GM19023 (cell line): ENCODE data around the gene NUTM2E.
"Not testable (repeated sequence)": the region's sequence is repeated elsewhere in the genome, so short reads cannot be mapped to it uniquely, and the experiment has no call there.

ENCODE experiments used
- ATAC-seq: cut with Tn5 transposase; IDR thresholded peaks from one replicate; pipeline ENCODE4 v1.9.1; 2021; ENCODE audit warnings: mild to moderate bottlenecking, moderate library complexity; ENCODE audit not compliant: unreplicated experiment

NUTM2E gene, protein sequence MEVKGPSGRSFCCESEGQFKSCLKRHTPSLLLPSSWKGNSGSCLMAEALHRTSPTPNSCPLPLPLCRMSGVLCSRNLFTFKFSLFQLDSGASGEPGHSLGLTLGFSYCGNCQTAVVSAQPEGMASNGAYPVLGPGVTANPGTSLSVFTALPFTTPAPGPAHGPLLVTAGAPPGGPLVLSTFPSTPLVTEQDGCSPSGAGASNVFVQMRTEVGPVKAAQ (N-terminal part only)

GRCh38 chr10:79826496-79827215 is at the start of gene NUTM2E:
Gene NUTM2E, plus strand, starts transcription at chr10:79826739. Its CDS starts 15,002 bp downstream, at chr10:79841741.
- peak; percentile 95 for ATAC-seq

GRCh38 chr10:79777997-79778396 is 48.5 kb upstream of the NUTM2E start:
- ATAC-seq: not testable (repeated sequence)

DNA sequence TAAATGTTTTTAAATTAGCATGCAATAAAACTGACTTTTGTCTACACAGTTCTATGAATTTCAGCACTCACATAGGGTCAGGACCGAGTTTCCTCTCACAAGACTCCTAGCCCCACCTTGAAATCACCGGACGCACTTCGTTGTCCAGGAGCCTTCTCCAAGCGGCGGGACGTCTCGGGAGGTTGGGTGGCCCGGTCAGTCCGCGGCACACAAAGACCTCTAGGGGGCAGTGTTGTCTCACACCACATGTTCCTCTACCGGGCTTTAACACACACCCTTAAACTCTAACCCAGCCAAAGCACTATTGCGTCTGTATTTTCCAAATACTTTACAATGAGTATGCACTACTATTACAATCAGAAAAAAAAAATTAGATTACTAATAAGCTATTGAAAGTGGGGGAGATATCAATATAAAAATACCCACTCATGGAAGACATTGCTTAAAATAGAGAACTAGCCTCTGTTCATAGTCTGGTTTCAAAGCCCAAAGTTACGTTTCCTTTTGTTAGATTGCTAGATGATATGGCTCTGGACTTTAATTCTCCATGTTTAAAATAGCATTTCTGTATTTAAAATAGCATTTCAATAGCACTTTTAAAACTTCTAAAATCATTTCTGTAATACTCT is 47.1 kb upstream of the NUTM2E start:
- ATAC-seq: peak; percentile 87

DNA sequence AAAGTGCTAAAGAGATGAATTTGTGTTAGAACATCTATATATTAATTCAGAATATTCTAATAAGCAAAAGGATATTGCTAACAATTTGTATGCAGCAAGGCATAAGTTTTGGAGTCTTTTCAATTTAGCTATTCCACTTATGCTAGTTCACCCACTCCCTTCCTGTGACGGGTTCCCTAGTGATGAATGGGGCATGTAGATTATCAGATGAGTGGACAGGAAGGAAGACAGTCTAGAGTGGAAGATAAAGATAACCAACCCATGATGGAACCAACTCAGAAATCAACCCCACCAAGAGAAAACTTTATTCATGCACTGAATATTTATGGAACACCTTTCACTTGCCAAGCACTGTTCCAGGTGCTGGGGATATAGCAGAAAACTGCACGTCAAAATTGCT is 46.5 kb upstream of the NUTM2E start:
- ATAC-seq: not testable (repeated sequence)

GRCh38 chr10:79781584-79781983 is 45.0 kb upstream of the NUTM2E start:
- not testable (repeated sequence) for ATAC-seq

GRCh38 chr10:79787455-79787952 is 39.0 kb upstream of the NUTM2E start:
- not testable (repeated sequence) for ATAC-seq

DNA sequence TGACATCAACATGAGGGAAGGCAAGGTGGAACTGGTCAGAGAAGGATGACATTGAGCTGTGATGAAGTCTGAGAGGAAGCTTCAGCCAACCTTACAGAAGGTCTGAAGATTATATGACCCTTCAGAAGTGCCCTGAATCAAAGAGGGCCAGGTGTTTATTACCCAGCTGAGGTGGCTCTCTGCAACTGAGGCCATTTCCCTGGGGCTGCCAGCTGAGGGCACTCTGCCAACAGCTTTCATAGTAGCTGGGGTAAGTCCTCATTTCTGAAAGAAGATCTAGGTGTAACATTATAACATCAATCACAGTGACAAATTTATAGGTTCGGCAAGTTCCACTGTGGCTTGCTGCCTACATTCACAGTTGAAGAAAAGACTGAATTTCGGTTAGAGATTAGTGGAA is 37.2 kb upstream of the NUTM2E start:
- ATAC-seq: not testable (repeated sequence)

- not testable (repeated sequence) for ATAC-seq
These were observed 34.5 kb upstream of the NUTM2E start for GRCh38 chr10:79791906-79792517.

DNA sequence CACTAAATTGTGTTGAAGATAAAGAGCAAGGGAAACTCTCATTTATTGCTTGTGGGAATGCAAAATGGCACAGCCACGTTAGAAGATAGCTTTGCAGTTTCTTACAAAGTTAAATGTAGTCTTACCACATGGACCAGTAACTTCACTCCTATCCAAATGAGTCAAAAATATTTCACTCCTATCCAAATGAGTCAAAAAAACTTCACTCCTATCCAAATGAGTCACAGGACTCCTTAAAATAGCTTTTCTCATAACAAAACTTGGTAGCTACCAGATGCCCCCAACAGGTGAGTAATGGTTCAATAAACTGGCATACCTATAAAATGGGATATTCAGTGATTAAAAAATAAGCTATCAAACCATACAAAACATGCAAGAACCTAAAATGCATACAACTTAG is 27.2 kb upstream of the NUTM2E start:
- peak; percentile 55 for ATAC-seq

DNA sequence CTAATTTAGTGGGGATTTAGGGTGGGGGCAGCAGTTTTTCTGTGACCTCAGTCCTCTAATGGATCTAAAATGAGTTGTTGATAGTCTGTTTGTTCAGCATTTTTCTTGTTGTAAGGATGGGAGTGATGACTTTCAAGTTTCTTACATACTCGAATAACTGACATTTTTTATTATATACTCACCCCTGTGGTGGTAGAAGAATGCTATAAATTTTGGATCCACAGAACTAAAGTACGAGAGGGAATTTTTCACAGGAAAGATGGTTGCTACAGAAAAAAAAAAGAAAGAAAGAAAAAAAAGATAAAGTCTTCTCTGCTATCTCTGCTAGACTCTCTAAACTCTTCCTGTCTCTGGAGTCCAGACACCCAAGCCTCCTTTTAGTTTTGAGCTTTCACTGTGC is 20.7 kb upstream of the NUTM2E start:
- not testable (repeated sequence) for ATAC-seq

GRCh38 chr10:79811895-79812294 is 14.6 kb upstream of the NUTM2E start:
- not testable (repeated sequence) for ATAC-seq

- not testable (repeated sequence) for ATAC-seq
These were observed 10.2 kb upstream of the NUTM2E start for GRCh38 chr10:79816290-79816689.

- not testable (repeated sequence) for ATAC-seq
These were observed 3.2 kb upstream of the NUTM2E start for GRCh38 chr10:79823387-79823786.

GRCh38 chr10:79825587-79826011 is 940 bp upstream of the NUTM2E start:
- ATAC-seq: peak; percentile 9

DNA sequence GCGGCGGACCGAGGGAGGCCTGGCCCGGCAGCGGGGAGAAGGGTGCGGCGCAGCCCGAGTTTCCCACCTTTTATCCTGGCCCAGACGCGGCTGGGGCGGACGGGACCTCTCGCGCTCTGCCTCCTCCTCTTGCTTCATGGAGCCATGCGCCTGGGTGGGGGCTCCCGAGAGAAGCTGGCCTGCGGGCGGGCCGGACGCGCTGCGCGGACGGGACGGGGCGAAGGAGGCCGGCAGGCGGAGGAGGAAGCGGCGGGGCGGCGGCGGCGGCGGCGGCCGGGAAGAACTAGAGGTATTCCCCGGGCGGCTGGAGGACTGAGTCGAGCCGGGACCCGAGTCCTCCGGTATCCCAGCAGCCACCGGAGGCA is 426 bp upstream of the NUTM2E start:
- ATAC-seq: not testable (repeated sequence)

GRCh38 chr10:79833833-79834232 is 7.3 kb downstream of the NUTM2E start:
- not testable (repeated sequence) for ATAC-seq

GRCh38 chr10:79835891-79836290 is 9.4 kb downstream of the NUTM2E start:
- ATAC-seq: not testable (repeated sequence)

DNA sequence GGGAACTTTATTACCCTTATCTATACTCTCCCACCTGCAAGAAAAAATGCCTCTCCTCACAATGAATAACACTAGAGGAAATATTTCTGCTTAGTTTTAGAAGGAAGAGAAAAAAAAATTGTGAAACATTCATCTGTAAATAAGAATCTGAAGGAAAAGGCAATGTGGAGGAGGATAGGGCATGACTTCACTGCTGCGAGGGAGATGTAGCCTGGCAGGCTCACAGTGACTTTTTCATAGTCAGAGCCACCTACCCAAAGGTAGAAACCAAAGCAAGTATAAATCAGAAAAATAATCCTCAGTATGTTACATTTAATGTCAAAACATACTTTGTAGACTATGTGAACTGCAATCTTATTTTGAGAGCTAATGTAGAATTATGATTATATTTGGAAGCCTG is 10.4 kb downstream of the NUTM2E start:
- ATAC-seq: not testable (repeated sequence)

- ATAC-seq: not testable (repeated sequence)
These were observed 11.9 kb downstream of the NUTM2E start for GRCh38 chr10:79838441-79838840.

DNA sequence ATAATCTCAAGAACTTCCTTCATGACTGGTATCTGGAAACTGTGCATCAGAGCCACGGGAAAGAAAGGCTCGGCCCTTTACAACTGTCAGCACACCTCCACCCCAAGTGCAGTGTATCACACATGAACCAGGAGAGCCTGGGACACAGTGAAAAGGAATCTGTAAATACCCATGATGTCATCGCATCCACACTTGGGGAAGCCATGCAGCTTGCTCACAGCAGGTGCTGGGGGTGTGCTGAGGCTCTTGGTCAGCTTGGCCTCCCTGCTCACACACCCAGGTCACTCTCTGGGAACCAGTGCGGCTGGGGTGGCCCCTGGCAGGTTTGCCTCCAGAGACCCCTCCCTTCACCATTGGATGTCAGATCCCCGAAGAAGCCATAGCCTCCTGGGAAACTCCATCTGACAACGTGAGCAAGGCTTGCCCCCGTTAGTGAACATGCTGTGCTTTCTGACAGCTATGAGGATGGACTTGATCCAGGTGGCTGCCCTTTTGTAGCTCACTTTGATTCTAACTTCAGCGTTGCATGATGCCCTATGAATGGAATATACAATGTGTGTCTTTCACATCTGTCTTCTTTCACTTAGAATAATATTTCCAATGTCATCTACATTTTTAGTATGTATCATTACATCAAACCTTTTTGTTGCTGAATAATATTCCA is 26.8 kb downstream of the NUTM2E start:
- not testable (repeated sequence) for ATAC-seq

DNA sequence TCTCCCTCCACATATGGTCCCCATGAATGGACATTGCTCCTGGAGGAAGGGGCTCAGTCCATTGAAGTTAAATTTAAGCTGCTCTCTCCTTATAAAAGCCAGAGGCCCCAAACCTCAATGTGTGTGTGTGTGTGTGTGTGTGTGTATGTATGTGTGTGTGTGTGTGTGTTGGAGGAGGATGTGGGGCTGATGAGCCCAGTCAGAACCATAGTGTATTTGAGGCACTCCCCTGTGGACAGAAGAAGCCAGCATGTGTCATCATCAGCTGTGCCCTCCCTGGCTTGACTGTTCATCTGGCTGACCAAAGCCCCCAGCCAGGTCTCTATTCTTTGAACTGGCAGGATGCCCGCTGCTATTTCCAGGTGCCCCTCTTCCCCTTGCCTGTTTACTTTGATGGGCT is 35.7 kb downstream of the NUTM2E start:
- ATAC-seq: not testable (repeated sequence)
